Common myeloid progenitor, CD34-positive (primary cell): ENCODE results near the gene CLRN2.
"Not testable (repeated sequence)": the region's sequence is repeated elsewhere in the genome, so short reads cannot be mapped to it uniquely, and the experiment has no call there.

ENCODE experiments used
- CTCF ChIA-PET: fragments of 350-600 bp; sonication (Branson Sonifier 250); formaldehyde crosslinking; loops from one replicate; lab custom pipeline; 2021; ENCODE audit warnings: antibody characterized with exemption; lab: Charles Lee
- POLR2A ChIA-PET: fragments of 350-600 bp; sonication (Branson Sonifier 250); formaldehyde crosslinking; loops from one replicate; lab custom pipeline; 2021; ENCODE audit warnings: antibody characterized with exemption; lab: Charles Lee
- DNase-seq, 3 donors: peaks; one replicate each; pipeline versions ENCODE4 v3.0.0 to v3.0.0-alpha.2; 2013
- H3K27ac ChIP-seq, 2 experiments: 1 replicate in 1 of 2; 2 replicates in 1 of 2; pipeline ENCODE4 v1.7.0; 2013; ENCODE audit warnings: inconsistent platforms in 2 of 2, low read length in 2 of 2, mild to moderate bottlenecking in 2 of 2, low read depth in 1 of 2, moderate library complexity in 1 of 2; ENCODE audit not compliant: severe bottlenecking in 2 of 2, insufficient read depth in 1 of 2, poor library complexity in 1 of 2
- H3K27me3 ChIP-seq, 5 experiments: replicated peaks in 2 of 5; 1 replicate in 3 of 5; 2 replicates in 2 of 5; pipeline versions ENCODE4 v1.6.1 to v1.7.0; 2013; ENCODE audit warnings: low read length in 4 of 5, mild to moderate bottlenecking in 2 of 5, moderate library complexity in 2 of 5, inconsistent platforms in 1 of 5; ENCODE audit not compliant: insufficient read depth in 5 of 5, control insufficient read depth in 4 of 5
- H3K36me3 ChIP-seq, 4 experiments: 1 replicate in 2 of 4; 2 replicates in 2 of 4; pipeline versions ENCODE4 v1.6.1 to v1.7.0; 2013; ENCODE audit warnings: low read length in 3 of 4, control low read depth in 1 of 4, mild to moderate bottlenecking in 1 of 4; ENCODE audit not compliant: control insufficient read depth in 4 of 4, insufficient read depth in 4 of 4
- H3K4me1 ChIP-seq, 4 experiments: 1 replicate in 3 of 4; 2 replicates in 1 of 4; pipeline versions ENCODE4 v1.6.1 to v1.7.1; 2013; ENCODE audit warnings: low read length in 3 of 4, mild to moderate bottlenecking in 3 of 4, control low read depth in 1 of 4, inconsistent platforms in 1 of 4, moderate library complexity in 1 of 4; ENCODE audit not compliant: control insufficient read depth in 4 of 4, insufficient read depth in 4 of 4; ENCODE audit errors: control extremely low read depth in 1 of 4
- H3K4me3 ChIP-seq, 7 experiments: 1 replicate in 4 of 7; 2 replicates in 3 of 7; pipeline versions ENCODE4 v1.5.1 to v1.7.0; 2013; ENCODE audit warnings: mild to moderate bottlenecking in 7 of 7, low read length in 6 of 7, moderate library complexity in 6 of 7, inconsistent platforms in 2 of 7, low read depth in 2 of 7, control low read depth in 1 of 7; ENCODE audit not compliant: insufficient read depth in 4 of 7, control insufficient read depth in 1 of 7; ENCODE audit errors: extremely low read depth in 1 of 7
- H3K9me3 ChIP-seq, 5 experiments: 1 replicate in 4 of 5; 2 replicates in 1 of 5; pipeline versions ENCODE4 v1.6.1 to v1.7.1; 2013; ENCODE audit warnings: low read length in 4 of 5, mild to moderate bottlenecking in 2 of 5, inconsistent platforms in 1 of 5, low read depth in 1 of 5, moderate library complexity in 1 of 5; ENCODE audit not compliant: control insufficient read depth in 4 of 5, insufficient read depth in 2 of 5; ENCODE audit errors: control extremely low read depth in 1 of 5
- WGBS: methylation state at CpG from one replicate; pipeline ENCODE4 v1.1.5; 2013; ENCODE audit not compliant: insufficient coverage; 5-methylcytosine and 5-hydroxymethylcytosine counted together

Gene CLRN2

DNA sequence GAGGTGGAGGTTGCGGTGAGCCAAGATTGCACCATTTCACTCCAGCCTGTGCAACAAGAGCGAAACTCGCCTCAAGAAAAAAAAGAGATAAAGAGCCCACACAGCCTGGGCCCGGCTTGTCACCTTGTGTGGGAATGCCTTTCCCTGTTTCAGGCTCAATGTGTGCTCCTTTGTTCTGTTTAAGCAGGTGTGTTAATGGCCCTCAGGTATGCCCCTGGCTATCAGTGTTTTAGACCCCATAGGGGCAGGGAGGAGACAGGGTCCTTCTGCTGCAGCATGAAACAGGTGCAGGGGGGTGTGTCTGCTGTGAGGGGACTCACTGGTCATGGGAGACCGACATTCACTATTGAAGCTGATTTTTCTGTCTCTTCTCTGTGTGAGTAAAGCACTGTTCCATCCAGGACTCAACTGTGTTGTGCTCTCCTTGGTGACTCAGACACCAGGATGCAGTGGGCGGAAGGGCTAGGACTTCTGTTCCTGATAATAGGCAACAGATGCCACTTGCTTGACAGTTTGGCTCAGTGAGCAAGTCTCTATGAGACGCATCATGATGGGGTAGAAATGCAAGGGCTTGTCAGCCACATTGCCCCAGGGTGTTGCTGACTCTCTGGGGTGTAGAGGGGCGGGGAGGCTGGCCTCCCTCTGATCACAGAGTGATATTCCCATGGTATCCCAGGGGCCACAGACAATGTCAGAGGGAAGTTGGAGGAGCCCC, 46.4 kb downstream of the CLRN2 start:
- Histone ChIP-seq H3K4me1 (no peaks in the 10 kb centered on the region), H3K27me3 (peaks cover 0 to 4% (median 0%) of the 10 kb centered on the region in 5 experiments), H3K9me3 (no peaks in the 10 kb centered on the region), H3K4me3 (no peak overlapping the region), H3K36me3 (no peaks in the 10 kb centered on the region), H3K27ac (no peak overlapping the region)
- ChIA-PET POLR2A (no interaction called here), CTCF (no interaction called here)
- DNase-seq, result no peak
- WGBS, result 92% methylated on average over 7 of the region's 8 CpGs

DNA sequence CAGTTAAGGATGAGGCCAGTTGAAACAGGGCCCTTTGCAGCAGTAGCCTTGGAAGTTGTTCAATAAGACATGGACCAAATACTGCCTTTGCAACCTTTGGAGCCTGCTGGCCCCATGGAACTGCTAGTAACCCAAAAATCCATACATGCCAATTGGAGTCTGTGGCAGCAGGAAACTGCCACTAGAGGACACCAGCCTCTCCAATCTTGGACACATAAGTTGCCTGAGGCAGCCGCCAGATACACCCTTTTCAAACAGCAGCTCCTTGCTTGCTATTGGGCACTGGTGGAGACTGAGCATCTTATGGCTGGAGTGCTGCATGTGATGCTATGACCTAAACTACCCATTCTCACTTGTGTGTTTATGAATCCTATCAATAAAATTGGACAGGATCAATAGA, 47.2 kb downstream of the CLRN2 start:
- no CpG with 5 or more reads among the region's 1 CpG for WGBS
- Histone ChIP-seq H3K36me3 (no peaks in the 10 kb centered on the region), H3K9me3 (no peaks in the 10 kb centered on the region), H3K4me3 (no peak overlapping the region), H3K27me3 (peaks cover 0 to 4% (median 0%) of the 10 kb centered on the region in 5 experiments), H3K27ac (no peak overlapping the region), H3K4me1 (no peaks in the 10 kb centered on the region)
- ChIA-PET CTCF (no interaction called here), POLR2A (no interaction called here)
- peak in 1 of 3 donors; percentile 10 for DNase-seq

DNA sequence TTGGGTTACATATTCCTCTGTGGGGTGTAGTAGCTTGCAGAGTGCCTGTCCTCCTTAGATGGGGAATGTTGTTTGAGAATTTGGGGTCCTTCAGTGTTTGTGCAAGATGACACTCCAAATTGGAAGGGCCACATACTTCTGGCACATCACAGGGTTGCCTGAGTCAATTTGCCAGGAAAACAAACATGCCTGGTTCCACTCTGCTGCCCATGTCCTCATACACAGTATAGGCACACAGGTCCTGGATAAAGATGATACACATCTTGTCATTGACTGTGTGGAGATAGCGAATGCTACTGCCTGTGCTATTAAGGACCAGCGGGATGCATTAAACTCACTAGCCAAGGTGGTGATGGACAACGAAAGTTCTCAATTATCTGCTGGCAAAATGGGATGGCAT, 50.9 kb downstream of the CLRN2 start:
- 93% methylated on average over 3 of the region's 3 CpGs for WGBS
- ChIA-PET POLR2A (no interaction called here), CTCF (no interaction called here)
- no peaks in the 10 kb centered on the region for H3K9me3 ChIP-seq
- H3K4me1 ChIP-seq, result no peaks in the 10 kb centered on the region
- DNase-seq, result no peak
- peaks cover 0 to 4% (median 0%) of the 10 kb centered on the region in 5 experiments for H3K27me3 ChIP-seq
- no peaks in the 10 kb centered on the region for H3K36me3 ChIP-seq
- no peak overlapping the region for H3K27ac ChIP-seq
- H3K4me3 ChIP-seq, result no peak overlapping the region

DNA sequence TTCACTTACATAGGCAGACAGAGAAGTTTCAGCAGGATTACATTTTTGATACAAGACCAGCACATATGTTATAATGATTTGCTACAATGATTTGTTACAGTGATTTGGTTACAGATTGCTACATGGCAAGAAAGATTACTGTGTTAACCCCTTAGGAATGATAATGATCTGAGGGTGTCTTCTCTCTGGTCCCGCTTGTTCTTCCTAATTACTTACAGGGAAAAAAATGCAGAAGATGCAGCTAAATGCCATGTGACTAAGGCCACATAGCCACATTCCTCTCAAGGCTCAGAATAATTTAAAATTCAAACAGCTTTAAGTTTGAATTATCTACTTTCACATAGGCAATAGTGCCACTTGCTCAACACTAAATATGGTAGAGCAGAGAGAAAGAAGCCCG, 52.3 kb downstream of the CLRN2 start:
- 100% methylated on average over 1 of the region's 2 CpGs for WGBS
- H3K36me3 ChIP-seq, result no peaks in the 10 kb centered on the region
- POLR2A ChIA-PET, result no interaction called here
- H3K4me3 ChIP-seq, result no peak overlapping the region
- DNase-seq, result no peak
- no peaks in the 10 kb centered on the region for H3K9me3 ChIP-seq
- CTCF ChIA-PET, result interaction anchor here (1.7 to 3.5 kb wide), 2 partner anchors 15 to 19 kb away, joined by 3 to 12 read pairs; no protein-coding TSS in a partner anchor
- no peaks in the 10 kb centered on the region for H3K4me1 ChIP-seq
- H3K27ac ChIP-seq, result no peak overlapping the region
- peaks cover 0 to 2% (median 0%) of the 10 kb centered on the region in 5 experiments for H3K27me3 ChIP-seq

DNA sequence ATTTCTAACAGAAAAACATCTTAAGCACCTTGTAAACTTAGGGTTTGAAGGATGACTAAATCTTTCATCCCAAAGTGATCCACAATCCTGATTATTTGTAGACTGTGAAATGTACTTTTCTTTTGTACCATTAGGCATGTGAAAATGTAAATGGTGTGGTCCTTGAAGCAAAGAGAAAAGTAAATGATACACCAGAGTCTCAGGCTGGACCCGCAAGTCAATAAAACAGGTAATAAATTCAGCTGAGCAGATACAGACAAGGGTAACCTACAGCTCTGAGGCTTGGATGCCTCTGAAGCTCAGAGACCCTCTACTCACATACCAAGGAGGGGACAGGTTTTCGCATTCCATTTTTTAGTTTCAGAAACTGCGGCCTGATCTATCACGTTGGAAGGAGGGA, 59.2 kb downstream of the CLRN2 start:
- no peak for DNase-seq
- Histone ChIP-seq H3K36me3 (no peaks in the 10 kb centered on the region), H3K27me3 (no peaks in the 10 kb centered on the region), H3K4me1 (peaks cover 9 to 23% (median 17%) of the 10 kb centered on the region in 4 experiments), H3K9me3 (no peaks in the 10 kb centered on the region), H3K4me3 (no peak overlapping the region), H3K27ac (no peak overlapping the region)
- WGBS, result no CpG with 5 or more reads among the region's 4 CpGs
- ChIA-PET POLR2A (no interaction called here), CTCF (interaction anchor here (1.3 kb wide), 1 partner anchor 26 kb away, joined by 7 read pairs; no protein-coding TSS in a partner anchor)

DNA sequence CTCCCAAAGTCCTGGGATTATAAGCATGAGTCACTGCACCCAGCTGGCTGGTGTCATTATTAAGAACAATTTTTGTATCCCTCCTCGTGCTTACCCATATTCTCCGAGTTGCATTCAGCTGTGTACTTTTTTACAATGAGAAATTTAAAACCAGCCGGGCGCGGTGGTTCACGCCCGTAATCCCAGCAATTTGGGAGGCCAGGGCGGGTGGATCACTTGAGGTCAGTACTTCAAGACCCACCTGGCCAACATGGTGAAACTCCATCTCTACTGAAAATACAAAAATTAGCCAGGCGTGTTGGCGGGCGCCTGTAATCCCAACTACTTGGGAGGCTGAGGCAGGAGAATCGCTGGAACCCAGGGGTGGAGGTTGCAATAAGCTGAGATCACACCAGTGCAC, 60.2 kb downstream of the CLRN2 start:
- H3K4me3 ChIP-seq, CTCF ChIA-PET, H3K27me3 ChIP-seq, DNase-seq, H3K27ac ChIP-seq, H3K36me3 ChIP-seq, H3K9me3 ChIP-seq: not testable (repeated sequence)
- whole genome bisulfite sequencing, result 97% methylated on average over 12 of the region's 12 CpGs
- POLR2A ChIA-PET, result interaction anchor here (0.7 kb wide), 1 partner anchor 82 kb away, joined by 3 read pairs; no protein-coding TSS in a partner anchor
- H3K4me1 ChIP-seq, result peaks cover 9 to 23% (median 19%) of the 10 kb centered on the region in 4 experiments
